ENCODE measurements around the gene CD36. TPM values are rescaled to one million over a fixed set of nuclear protein-coding genes. Genes with fewer than 3 reads are reported as not detected.

CD36 gene
- total and polyA plus RNA-seq, 12 donors = 190 to 1,458 (median 916) TPM

DNA sequence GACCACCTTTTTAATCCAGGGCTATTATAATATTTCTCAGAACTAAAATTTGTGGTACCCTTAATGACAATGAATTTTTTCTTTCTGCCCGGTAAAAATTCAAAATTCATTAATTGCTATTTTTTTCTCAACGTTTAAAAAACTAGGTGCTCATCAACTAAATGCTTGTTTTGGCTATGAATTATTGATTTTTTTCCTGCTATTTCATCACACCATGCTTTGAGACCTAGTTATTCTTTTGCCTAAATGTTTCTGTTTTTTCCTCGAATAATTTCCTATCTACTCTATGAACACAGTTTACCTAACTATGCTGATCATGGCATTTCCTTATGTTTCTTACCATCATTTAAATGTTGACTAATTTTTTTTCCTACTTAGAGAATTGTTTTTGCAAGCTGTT, 5.6 kb upstream of the CD36 start:
- WGBS, 2 donors = 34 to 78% methylated on average over 3 of the region's 3 CpGs
- TF ChIP-seq CTCF (IDR thresholded peaks at IDR 0.05) = no peak
- ATAC-seq (no peak), DNase-seq (no peak)
- H3K27ac ChIP-seq = peak overlapping the region in 9 of 10 donors; percentile 2 to 91 (median 56)
- no peaks in the 10 kb centered on the region for H3K36me3 ChIP-seq
- no peak overlapping the region for H3K4me3 ChIP-seq
- peaks cover 0 to 99% (median 76%) of the 10 kb centered on the region in 9 donors for H3K4me1 ChIP-seq
- no peaks in the 10 kb centered on the region for H3K27me3 ChIP-seq
- intact Hi-C loops (cut with DNase I) = no loop called here
- H3K9me3 ChIP-seq = no peaks in the 10 kb centered on the region

DNA sequence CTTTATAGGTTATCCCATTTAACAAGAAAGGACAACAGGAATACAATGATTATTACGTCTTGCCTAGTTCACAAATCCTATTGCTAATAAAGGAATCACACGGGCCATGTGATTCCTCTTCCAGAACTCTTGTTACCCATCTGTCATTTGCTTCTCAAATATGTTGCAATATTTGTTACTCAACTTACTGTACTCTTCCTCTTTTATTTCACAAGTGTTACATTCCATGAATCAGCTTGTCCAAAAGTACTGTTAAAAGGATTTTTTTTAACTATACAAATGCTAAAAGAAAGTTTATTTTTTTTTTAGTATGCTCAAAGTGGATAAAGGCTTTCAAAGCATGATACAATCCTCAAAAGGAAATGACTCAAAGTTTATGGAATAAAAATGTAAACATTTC, 3.9 kb upstream of the CD36 start:
- peaks cover 0 to 84% (median 76%) of the 10 kb centered on the region in 9 donors for H3K4me1 ChIP-seq
- H3K4me3 ChIP-seq = no peak overlapping the region
- 22 to 28% methylated on average over 2 of the region's 2 CpGs for whole genome bisulfite sequencing, 2 donors

GRCh38 chr7:80635533-80635932, 2.9 kb upstream of the CD36 start:
- no peak for ATAC-seq
- Histone ChIP-seq H3K36me3 (no peaks in the 10 kb centered on the region), H3K27me3 (no peaks in the 10 kb centered on the region), H3K9me3 (no peaks in the 10 kb centered on the region), H3K4me3 (no peak overlapping the region), H3K4me1 (peaks cover 0 to 75% (median 68%) of the 10 kb centered on the region in 9 donors), H3K27ac (peak overlapping the region in 9 of 10 donors; percentile 32 to 91 (median 77))
- no peak for TF ChIP-seq CTCF (IDR thresholded peaks at IDR 0.05)
- DNase-seq = no peak
- 42 to 47% methylated on average over 1 of the region's 1 CpG for WGBS, 2 donors
- intact Hi-C loops (cut with DNase I) = loop anchor here in 3 of 10 donors (5.0 kb wide), 2 partner anchors 33 to 133 kb away; no protein-coding TSS in a partner anchor

More for the DNA sequence above, 3.9 kb upstream of the CD36 start:
- no peaks in the 10 kb centered on the region for H3K27me3 ChIP-seq
- TF ChIP-seq CTCF (IDR thresholded peaks at IDR 0.05) = no peak
- H3K36me3 ChIP-seq = no peaks in the 10 kb centered on the region
- ATAC-seq (peak in 3 of 8 donors; percentile 29 to 82 (median 35)), DNase-seq (no peak)
- intact Hi-C loops (cut with DNase I) = no loop called here
- H3K27ac ChIP-seq = peak overlapping the region in 8 of 10 donors; percentile 6 to 91 (median 62)
- H3K9me3 ChIP-seq = no peaks in the 10 kb centered on the region

GRCh38 chr7:80635998-80636397, 2.4 kb upstream of the CD36 start:
- no peaks in the 10 kb centered on the region for H3K9me3 ChIP-seq

More at GRCh38 chr7:80635998-80636397, 2.4 kb upstream of the CD36 start:
- DNase-seq (no peak), ATAC-seq (peak in 1 of 8 donors; percentile 66)
- H3K27me3 ChIP-seq = no peaks in the 10 kb centered on the region
- no peak overlapping the region for H3K4me3 ChIP-seq
- H3K36me3 ChIP-seq = no peaks in the 10 kb centered on the region
- intact Hi-C loops (cut with DNase I) = loop anchor here in 3 of 10 donors (5.0 kb wide), 2 partner anchors 34 to 134 kb away; no protein-coding TSS in a partner anchor
- 20 to 48% methylated on average over 2 of the region's 2 CpGs for WGBS, 2 donors
- peak overlapping the region in 9 of 10 donors; percentile 9 to 91 (median 78) for H3K27ac ChIP-seq
- H3K4me1 ChIP-seq = peaks cover 0 to 70% (median 63%) of the 10 kb centered on the region in 9 donors
- TF ChIP-seq CTCF (IDR thresholded peaks at IDR 0.05) = no peak

Measured in heart right ventricle (tissue), 16 donors.